Uterus (tissue), 4 donors: ENCODE measurements around the gene CRELD2. TPM values are rescaled to one million over a fixed set of nuclear protein-coding genes. Genes with fewer than 3 reads are reported as not detected.
"Not testable (repeated sequence)": the region's sequence is repeated elsewhere in the genome, so short reads cannot be mapped to it uniquely, and the experiment has no call there.

Experiments used
- DNase-seq, 2 donors: peaks; one replicate each; pipeline ENCODE4 v3.0.0-alpha.2; 2019 to 2020
- H3K27ac ChIP-seq, 2 donors: fragments of 200-600 bp; sonication (generic); 1 replicate in 1 of 2; 2 replicates in 1 of 2; pipeline ENCODE4 v1.5.1; 2016 to 2018
- H3K27me3 ChIP-seq, 2 donors: fragments of 200-600 bp; sonication (generic); one replicate each; pipeline ENCODE4 v1.5.1; 2018 to 2019; ENCODE audit warnings: control low read depth in 1 of 2
- H3K36me3 ChIP-seq, 2 donors: fragments of 200-600 bp; sonication (generic); one replicate each; pipeline ENCODE4 v1.5.1; 2019; ENCODE audit warnings: control low read depth in 1 of 2
- H3K4me1 ChIP-seq, 2 donors: fragments of 200-600 bp; sonication (generic); one replicate each; pipeline ENCODE4 v1.5.1; 2018 to 2019; ENCODE audit warnings: control low read depth in 1 of 2
- H3K4me3 ChIP-seq, 2 donors: fragments of 200-600 bp; sonication (generic); 1 replicate in 1 of 2; 2 replicates in 1 of 2; pipeline ENCODE4 v1.5.1; 2018 to 2019; ENCODE audit warnings: mild to moderate bottlenecking in 1 of 2
- H3K9me3 ChIP-seq, 2 donors: fragments of 200-600 bp; sonication (generic); one replicate each; pipeline ENCODE4 v1.5.1; 2019; ENCODE audit warnings: control low read depth in 1 of 2
- CTCF ChIP-seq, 4 experiments: fragments of 200-600 bp in 2 of 4; fragments of 450-650 bp in 2 of 4; sonication (generic) in 2 of 4; IDR thresholded peaks; one replicate each; pipeline ENCODE4 v1.5.1; 2016 to 2019; ENCODE audit warnings: antibody characterized with exemption in 4 of 4, mild to moderate bottlenecking in 2 of 4, moderate library complexity in 1 of 4
- POLR2A ChIP-seq, 2 donors: fragments of 450-650 bp; IDR thresholded peaks; one replicate each; pipeline ENCODE4 v1.6.1; 2016; ENCODE audit warnings: antibody characterized with exemption in 2 of 2, mild to moderate bottlenecking in 1 of 2, moderate library complexity in 1 of 2
- intact Hi-C: fragments of 100-400 bp; cut with DNase I; formaldehyde crosslinking; loops from one replicate; pipeline ENCODE4 v1.15.1; 2023; ENCODE audit warnings: low total_unique reads
- total RNA-seq, 4 donors: library from RNA; depleted of rRNA in 3 of 4; stranded (reverse); fragments of >200 nt in 3 of 4; gene quantifications; one replicate each; pipeline versions ENCODE4 v1.1.0 to v1.2.4, GENCODE V29; 2014 to 2023
- donor health status: DM: yes; HTN: yes; CAD: no.

Gene CRELD2
- total RNA-seq, 4 donors from 2014 or later: 3.6 to 37.0 (median 14.6) TPM

- Histone ChIP-seq H3K27me3 (no peaks in the 10 kb centered on the region), H3K4me1 (no peaks in the 10 kb centered on the region), H3K27ac (no peak overlapping the region), H3K4me3 (no peak overlapping the region), H3K36me3 (no peaks in the 10 kb centered on the region), H3K9me3 (no peaks in the 10 kb centered on the region)
- intact Hi-C loops: no loop called here
- TF ChIP-seq CTCF (IDR thresholded peaks at IDR 0.05) (no peak), POLR2A (IDR thresholded peaks at IDR 0.05) (no peak)
- no peak for DNase-seq
These were observed 26.0 kb downstream of the CRELD2 start for GRCh38 chr22:49944399-49944891.

- DNase-seq, H3K4me1 ChIP-seq, intact Hi-C loops, H3K4me3 ChIP-seq, H3K9me3 ChIP-seq, H3K36me3 ChIP-seq, H3K27me3 ChIP-seq, H3K27ac ChIP-seq: not testable (repeated sequence)
These were observed 26.8 kb downstream of the CRELD2 start for GRCh38 chr22:49945042-49945794.

DNA sequence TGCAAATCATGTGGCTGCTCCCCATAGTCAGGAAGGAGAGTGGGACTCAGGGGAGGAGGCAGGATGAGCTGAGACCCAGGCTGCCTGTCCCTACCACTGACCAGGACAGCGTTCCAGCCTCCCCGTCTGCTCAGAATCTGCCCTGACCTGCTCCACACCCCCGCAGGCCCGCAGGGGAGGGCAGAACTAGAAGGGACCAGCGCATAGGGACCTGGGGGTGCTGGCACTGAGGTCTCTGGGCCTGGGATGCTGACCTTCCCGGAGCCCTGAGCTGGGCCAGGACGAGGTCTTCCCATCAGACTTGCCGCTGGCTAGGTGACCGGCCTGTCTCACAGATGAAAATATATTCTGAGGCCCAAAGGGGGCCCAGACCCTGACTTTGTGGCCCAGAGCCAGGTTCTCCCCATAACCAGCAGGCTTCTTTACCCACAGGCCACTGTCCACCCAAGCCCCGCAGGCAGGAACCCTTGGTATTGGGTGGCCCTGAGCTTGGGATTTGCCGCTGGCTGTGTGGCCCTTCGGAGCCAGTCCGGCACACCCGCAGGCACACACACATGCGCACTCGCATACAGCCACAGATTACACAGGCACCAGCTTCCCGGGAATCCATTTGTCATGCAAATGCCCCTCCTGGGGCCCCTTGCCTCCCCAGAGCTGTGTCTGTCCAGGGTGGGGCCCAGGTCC is 28.3 kb downstream of the CRELD2 start:
- Histone ChIP-seq H3K4me1 (no peaks in the 10 kb centered on the region), H3K9me3 (no peaks in the 10 kb centered on the region), H3K27me3 (no peaks in the 10 kb centered on the region), H3K36me3 (no peaks in the 10 kb centered on the region), H3K27ac (no peak overlapping the region), H3K4me3 (no peak overlapping the region)
- DNase-seq: no peak
- intact Hi-C loops: no loop called here
- TF ChIP-seq POLR2A (IDR thresholded peaks at IDR 0.05) (no peak), CTCF (IDR thresholded peaks at IDR 0.05) (no peak)

- H3K4me1 ChIP-seq: peaks cover 0 to under 1% of the 10 kb centered on the region in 2 donors
These were observed 28.8 kb downstream of the CRELD2 start for GRCh38 chr22:49947296-49947622.

More at GRCh38 chr22:49947296-49947622, 28.8 kb downstream of the CRELD2 start:
- H3K27ac ChIP-seq: no peak overlapping the region
- intact Hi-C loops: no loop called here
- no peaks in the 10 kb centered on the region for H3K9me3 ChIP-seq
- H3K4me3 ChIP-seq: no peak overlapping the region
- H3K36me3 ChIP-seq: no peaks in the 10 kb centered on the region
- no peak for DNase-seq
- no peaks in the 10 kb centered on the region for H3K27me3 ChIP-seq
- no peak for TF ChIP-seq CTCF (IDR thresholded peaks at IDR 0.05)
- no peak for TF ChIP-seq POLR2A (IDR thresholded peaks at IDR 0.05)
